ENCODE measurements around the gene DENND4C.

DNA sequence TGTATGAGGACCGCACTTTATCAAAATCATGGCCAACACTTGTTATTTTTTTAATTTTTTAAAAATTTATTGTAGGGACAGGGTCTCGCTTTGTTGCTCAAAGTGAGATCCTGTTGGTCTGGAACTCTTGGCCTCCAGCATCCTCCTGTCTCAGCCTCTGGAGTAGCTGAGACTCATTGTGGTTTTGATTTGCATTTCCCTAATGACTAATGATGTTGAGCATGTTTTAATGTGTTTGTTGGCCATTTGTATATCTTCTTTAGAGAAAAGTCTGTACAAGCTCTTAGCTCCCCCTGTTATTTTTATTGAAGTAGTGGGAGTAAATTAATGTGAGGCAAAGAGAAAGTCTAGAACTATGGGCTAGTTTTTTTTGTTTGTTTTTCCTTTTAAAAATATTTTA lies 151.2 kb downstream of the DENND4C start:
- TF ChIP-seq, protein P1, sequence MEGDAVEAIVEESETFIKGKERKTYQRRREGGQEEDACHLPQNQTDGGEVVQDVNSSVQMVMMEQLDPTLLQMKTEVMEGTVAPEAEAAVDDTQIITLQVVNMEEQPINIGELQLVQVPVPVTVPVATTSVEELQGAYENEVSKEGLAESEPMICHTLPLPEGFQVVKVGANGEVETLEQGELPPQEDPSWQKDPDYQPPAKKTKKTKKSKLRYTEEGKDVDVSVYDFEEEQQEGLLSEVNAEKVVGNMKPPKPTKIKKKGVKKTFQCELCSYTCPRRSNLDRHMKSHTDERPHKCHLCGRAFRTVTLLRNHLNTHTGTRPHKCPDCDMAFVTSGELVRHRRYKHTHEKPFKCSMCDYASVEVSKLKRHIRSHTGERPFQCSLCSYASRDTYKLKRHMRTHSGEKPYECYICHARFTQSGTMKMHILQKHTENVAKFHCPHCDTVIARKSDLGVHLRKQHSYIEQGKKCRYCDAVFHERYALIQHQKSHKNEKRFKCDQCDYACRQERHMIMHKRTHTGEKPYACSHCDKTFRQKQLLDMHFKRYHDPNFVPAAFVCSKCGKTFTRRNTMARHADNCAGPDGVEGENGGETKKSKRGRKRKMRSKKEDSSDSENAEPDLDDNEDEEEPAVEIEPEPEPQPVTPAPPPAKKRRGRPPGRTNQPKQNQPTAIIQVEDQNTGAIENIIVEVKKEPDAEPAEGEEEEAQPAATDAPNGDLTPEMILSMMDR (IDR thresholded peaks at IDR 0.05; ENCODE audit: low read length): no peak
- no peak for TF ChIP-seq EZH2 (IDR thresholded peaks at IDR 0.05; ENCODE audit: borderline replicate concordance, low read length)

All from OCI-LY1 (cell line).